SH-SY5Y (cell line): ENCODE results near the gene KRTAP29-1.

ENCODE experiments used
- GATA2 ChIP-seq: IDR thresholded peaks from 2 replicates; pipeline ENCODE4 v1.6.1; 2011; ENCODE audit warnings: mild to moderate bottlenecking, low read depth, low read length
- GATA3 ChIP-seq: IDR thresholded peaks from 2 replicates; pipeline ENCODE4 v1.6.1; 2011; ENCODE audit warnings: low read depth, mild to moderate bottlenecking, low read length, moderate library complexity

The KRTAP29-1 gene

GRCh38 chr17:41254861-41255260, 47.8 kb downstream of the KRTAP29-1 start:
- no peak for TF ChIP-seq GATA3
- no peak for TF ChIP-seq GATA2
